HG02678 (cell line): ENCODE results near the gene PYGO2.

Source experiments
- ATAC-seq: cut with Tn5 transposase; IDR thresholded peaks from one replicate; pipeline ENCODE4 v1.9.1; 2021; ENCODE audit warnings: mild to moderate bottlenecking, moderate library complexity; ENCODE audit not compliant: unreplicated experiment

PYGO2 gene

DNA sequence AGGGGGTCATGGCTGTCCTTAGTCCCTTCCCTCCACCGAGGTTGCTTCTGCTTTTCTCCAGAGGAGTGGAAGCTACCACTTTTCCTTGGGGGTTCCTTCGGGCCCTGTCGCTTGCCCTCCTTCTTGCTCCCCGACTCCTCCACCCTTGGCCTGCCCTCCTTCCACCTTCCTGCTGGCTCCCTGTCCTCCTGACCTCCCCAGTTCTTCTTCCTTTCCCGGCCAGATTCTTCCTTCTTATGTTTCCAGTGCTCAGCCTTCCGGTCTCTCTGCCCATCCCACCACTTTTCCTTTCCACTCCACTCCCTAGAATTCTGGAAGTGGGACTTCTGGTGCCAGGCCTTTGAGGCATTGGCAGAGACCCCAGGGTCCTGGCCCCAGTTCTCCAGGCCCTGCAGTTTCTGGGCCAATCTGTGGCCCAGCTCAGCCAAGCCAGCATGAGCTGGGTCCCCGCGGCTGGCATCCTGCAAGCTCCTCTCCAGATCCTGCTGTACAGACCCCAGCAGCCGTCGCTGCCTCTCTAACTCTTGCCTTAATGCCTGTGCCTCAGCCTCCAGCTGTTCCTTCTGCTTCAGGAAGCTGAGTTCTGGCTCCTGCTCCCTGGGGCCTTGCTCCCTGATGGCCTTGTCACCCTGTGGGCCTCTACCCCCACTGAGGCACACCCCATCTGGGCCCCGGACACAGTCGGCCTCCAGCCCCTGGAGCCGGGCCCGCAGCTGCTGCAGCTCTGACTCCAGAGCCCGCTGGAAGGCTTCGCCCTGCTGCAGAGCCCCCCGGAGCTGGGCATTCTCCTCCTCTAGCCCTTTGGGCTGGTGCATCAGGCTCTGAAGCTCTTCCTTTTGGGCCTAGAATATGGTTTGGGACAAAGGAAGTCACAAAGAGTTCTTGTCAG is 15.4 kb downstream of the PYGO2 start:
- ATAC-seq = no peak

DNA sequence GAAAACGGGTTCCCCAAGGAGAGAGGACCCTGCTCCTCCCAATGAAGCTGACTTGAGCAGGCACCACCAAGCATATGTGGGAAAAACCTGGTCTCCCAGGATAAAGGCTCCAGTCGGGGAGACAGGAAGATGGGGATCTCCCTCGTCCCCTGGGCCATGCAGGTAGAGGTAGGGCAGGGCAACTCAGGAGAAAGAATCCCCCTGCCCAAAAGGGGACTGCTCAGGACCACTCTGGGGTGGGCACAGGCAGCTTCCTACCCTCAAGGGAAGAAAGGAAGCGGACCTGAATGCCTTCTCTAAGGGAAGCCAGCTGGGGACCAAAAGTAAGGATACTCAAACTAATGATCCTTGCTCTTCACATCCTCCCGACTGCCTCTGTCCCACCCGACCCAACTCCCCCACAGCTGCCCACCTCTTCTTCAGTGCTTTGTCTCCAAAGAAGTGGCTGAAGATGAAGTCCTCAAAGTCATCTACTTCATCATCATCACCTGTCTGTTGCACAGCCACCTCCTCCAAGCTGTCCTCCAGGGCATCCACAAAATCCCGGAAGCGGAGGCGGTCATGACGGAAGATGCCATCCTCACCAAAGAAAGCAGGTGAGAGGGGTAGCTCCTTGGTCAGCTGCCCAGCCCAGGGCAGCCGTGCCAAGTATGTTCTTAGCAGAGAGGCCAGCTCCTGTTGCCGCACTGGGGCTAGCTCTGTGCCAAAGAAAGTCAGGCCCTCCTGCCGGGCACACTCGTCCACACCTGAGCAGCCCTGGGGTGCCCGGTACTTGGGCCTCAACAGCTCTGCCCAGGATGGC is 16.2 kb downstream of the PYGO2 start:
- ATAC-seq = no peak

DNA sequence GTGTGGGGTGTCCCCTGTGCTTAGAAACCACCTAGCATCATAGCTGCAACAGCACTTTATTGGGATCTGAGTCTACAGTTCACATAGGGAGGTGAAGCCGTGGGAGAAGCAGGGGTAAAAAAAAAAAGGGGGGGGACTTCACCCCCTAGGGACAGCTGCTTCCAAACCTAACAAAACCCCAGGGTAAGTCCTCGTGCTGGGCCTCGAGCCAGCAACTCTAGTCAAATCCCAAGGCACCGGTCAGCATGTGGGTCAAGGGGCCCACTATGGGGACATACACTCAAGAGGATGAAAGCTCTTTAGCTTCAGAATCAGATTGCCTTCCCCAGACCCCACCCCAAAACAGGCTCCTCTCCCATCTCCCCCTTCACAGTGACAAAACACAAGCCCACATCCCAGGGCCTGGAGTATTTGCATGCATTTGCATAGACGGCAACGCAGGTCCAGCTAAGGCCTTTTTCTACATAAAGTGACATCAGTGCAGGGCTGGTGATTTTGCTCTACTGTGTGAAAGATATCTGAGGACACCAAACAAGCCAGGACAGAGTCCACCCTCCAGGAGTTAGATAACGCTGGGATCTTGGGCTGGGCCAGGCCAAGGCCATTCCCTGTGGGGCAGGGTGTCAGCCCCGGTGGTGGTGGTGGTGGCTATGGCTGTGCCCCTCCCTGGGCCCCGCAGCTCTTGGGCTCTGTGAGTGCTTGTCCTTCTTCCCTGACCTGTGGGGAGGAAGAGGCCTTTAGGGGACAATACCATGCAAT is 17.0 kb downstream of the PYGO2 start:
- ATAC-seq = no peak

DNA sequence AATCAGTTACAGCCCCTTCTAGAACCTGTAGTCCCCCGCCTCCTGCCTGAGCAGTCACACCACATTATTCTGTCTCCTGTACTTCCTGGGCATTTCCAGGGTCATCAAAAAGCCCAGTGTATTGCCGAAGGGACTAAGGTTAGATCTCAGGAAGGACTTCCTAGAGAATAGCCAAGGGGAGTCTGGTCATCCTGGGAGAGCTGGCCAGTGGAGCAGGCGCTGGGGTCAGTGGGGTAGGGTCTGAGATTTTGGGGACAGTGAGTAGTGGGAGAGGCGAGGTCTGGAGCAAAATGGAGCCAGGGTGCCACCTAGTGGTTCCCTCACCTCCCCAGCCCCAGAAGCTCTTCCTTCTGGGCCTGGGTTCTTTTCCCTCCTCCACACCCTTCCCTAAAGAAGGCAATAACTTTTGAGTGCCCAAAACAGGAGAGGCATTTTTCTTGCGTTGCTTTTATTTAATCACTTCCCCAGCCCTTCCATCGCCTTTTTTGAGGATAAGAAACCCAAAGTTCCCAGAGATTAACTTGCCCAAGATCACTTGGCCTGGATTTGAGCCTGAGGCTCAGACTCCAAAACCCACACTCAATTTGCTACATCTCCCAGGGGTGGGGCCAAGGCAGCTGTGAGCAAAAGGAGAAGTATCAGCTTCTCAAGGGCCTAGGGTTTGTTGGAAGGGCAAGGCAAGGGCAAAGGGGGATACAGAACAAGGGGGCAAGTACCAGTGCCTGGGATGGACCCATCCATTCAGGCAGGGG is 17.8 kb downstream of the PYGO2 start:
- ATAC-seq = no peak

DNA sequence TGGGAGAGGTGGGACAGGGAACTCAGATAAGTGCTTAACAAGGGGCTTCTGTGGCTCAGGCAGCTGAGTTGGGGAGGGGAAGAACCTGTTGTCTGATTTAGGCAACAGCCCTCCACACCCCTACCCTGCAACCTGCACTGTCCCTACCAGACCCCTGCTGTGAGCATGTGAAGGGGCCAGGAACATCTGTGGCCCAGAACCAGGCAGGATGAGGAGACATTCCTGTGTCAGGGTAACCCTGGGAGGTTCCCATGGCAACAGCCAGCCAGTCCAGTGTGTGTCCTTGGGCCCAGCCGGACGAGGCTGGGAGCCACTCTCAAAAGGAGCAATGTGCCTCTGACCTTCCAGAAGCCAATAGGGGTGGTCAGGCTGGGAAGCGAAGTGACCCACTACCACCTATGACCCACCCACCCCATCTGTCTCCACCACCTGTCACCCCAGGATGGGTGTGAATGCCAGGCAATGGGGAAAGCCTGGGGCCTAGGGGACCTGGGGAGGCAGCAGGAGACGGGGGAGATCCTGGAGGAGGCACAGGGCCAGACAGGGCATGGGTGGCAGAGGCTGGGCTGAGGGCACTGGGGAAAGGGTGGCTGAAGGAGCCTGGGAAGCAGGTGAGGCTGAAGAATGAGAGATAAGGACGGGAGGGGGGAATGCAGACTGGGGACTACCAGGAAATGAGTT is 20.1 kb downstream of the PYGO2 start:
- ATAC-seq = no peak

DNA sequence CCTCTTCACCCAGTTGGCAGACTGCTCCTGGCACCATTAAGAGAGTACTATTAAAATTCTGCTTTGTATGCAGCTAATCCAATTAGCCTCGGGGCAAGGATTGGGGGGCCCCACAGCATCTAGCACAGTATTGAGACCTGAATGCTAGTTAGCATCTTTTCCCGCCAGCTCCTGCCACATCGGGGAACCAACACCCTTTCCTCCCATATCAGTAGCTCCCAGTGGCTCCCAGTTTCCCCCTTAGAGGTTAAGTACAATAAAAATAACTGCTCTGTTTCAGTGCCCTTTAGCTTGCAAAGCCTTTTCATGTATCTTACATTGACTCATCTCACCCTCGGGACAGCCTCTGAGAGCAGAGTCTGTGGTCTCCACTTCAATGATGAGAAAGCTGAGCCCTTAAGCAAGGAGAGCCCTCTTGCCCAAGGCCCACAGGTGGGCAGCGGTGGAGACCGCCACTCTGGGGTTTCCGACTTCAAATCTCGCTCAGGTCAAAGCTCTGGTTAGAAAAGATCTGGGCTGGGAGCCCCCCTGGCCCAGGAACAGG is 20.9 kb downstream of the PYGO2 start:
- ATAC-seq = no peak

DNA sequence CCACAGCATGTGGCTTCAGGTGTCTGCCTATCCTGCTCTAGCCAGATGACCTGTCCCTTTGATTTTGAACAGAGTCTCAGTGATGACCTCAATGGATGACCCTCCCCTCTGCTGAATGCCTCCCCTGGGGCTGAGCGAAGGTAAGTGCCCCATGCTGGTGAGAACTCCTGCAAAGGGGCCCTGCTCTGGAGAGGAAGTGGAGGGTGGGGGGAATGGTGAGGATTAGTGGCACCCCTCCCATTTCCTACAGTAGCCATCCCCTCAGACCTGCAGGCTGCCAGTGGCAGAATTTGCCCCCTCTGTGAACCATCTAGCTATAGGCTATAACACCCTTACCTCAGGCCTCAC is 21.4 kb downstream of the PYGO2 start:
- no peak for ATAC-seq

DNA sequence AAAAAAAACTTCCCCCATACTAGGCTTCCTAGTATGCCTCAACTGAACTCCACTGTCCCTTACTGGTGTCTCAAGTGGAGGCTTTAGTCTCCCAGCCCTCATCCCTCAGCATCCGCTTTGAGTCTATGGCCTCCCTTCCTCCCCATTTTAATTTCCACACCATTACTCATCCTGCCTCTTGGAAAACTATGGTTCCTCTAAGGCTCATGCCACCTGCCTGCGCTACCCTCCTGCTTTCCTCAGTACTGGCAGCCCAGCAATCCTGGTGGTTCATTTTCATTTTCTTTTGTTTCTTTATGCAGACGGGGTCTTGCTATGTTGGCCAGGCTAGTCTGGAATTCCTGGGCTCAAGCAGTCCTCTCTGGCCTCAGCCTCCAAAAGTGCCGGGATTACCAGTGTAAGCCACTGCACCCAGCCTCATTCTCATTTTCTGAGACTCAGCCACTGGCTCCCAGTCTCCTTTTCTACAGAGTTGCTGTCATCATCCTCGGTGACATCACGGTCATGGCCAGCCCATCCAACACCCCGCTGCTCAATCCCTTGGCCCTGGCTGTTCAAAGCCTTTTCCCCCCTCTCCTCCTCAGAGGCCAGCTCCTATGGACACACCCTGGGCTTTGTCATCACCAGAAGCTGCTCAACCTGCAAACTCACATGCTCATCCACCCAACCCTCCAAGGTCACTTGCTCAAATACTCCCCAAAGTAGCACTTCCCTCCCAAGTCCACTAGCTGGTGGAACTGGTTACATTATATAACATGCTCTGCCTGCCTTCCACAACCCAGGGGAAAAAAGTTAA is 22.8 kb downstream of the PYGO2 start:
- no peak for ATAC-seq

DNA sequence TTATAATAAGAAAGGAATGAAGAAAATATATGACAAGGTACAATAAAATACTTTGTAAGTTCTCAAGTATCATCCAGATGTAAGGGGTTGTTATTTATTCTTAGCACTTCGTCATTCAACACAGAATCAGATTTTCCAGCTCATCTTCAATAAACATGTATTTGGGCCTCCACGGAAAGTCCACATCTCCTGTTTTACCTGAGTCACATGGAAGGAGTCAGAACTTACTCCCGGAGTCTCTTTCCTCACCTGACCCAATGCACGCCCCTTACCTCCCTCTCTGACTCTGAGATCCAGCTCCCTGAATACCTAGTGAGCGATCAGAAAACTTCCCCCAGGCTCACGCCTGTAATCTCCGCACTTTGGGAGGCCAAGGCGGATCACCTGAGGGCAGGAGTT is 23.6 kb downstream of the PYGO2 start:
- ATAC-seq = no peak

DNA sequence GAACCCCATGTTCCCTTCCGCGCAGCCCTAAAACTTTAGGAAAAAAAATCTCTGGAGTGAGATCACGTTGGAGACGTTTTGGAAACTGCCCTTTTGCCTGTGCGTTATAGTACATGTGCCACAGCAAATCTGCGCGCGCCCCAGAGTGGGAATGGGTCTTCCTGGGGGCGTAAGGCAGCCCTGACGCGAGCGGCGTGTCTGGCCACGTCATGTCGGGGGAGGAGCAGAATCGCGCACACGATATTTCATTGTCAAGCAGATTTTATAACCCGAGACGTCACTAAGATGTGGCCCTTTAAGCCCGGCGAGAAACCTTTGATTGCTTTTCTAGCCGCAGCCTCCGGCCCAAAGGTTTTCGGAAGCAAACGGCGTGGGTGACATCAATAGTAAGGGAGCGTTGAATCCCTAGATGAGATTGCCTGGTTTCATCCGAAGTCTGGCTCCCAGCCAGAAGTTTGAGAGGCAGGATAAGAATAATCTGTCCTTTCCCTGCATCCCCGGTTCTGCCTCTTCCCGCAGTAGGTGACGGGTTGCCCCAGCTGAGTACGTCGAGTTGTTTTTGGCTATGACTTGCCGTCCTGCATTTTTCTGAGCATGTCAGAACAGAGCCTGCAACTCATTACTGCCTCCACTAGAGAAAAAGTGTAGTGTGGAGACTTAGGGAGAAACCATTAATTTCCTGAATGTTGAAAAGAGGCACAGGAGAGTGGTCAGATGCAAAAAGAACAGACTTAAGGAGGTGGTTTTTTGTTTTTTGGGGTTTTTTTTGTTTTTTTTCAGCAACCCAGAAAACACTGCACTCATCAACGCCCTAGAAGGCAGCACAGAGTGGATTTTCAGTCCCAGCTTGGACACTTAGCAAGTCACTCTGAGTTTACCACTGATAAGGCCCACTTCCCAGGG is 24.2 kb downstream of the PYGO2 start:
- ATAC-seq = peak; percentile 56

DNA sequence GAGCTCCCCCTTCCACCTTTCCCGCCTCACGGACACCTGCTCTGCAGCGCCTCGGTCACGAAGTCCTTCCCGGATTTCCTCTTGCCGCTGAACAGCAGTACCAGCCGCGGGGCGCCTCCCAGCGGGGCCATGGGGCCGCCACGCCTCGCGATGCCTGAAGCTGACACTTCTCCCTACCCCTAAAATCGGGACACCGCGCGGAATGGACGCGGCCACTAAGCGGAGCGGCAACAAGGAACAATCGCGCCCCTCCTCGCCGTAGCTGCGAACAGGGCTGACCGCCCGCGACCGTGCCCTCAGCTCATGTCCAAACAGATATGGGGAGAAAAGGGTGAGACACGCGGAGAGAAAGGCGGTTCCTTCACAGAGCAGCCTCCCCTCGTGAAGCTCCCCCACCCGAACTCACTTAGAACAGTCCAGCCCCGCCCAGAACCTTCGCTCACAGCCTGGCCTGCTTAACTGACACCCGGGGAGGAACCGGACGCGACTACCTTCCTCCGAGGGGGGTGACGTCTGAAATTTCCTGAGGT is 25.0 kb downstream of the PYGO2 start, which contains the start of gene PMVK:
TSS of gene PMVK (minus strand) at position 165 of the 530 bp plus-strand sequence. CDS start at position 131, 34 bp downstream.
- peak; percentile 79 for ATAC-seq

DNA sequence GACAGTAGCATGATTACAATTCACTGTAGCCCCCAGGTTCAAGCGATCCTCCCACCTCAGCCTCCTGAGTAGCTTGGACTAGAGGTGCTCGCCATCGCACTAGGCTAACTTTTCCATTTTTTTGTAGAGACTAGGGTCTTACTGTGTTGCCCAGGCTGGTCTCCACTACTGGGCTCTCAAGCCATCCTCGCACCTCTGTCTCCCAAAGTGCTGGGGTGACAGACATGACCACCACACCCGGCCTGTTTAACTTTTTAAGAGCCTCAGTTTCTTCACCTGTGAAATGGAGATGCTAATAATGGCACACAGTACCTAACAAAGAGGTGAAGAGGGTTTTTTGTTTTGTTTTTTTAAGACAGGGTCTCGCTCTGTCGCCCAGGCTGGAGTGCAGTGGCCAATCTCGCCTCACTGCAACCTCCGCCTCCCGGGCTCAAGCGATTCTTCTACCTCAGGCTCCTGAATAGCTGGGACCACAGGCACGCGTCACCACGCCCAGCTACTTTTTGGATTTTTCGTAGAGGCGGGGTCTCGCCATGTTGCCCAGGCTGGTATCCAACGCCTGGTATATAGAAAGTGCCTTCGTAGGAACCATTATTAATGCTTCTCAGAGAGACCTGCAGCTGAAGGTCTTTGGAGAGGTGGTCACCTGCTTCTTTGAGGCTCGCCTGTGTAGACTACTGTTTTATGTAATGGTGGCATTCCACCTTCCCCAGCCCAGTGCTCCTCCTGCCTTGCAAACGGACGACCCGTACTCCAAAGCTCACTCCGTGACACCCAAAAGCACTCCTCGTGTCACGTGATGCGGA is 25.6 kb downstream of the PYGO2 start:
- no peak for ATAC-seq

DNA sequence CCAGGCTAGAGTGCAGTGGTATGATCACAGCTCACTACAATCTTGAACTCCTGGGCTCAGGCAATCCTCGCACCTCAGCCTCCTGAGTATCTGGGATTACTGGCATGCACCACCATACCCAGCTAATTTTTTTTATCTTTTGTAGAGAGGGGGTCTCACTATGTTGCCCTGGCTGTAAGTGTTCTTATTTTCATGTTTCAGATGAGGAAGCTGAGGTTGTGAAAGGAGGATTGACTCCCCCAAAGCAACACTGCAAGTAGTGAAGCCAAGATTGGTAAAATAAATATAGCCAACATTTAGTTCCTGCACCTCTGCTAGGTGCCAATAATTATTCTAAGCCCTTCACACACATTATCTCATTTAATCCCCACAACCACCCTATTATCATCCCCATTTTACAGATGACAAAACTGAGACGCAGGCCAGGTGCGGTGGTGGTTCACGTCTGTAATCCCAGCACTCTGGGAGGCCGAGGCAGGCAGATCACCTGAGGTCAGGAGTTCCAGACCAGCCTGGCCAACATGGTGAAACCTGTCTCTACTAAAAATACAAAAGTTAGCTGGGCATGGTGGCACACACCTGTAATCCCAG is 27.1 kb downstream of the PYGO2 start:
- ATAC-seq = no peak

DNA sequence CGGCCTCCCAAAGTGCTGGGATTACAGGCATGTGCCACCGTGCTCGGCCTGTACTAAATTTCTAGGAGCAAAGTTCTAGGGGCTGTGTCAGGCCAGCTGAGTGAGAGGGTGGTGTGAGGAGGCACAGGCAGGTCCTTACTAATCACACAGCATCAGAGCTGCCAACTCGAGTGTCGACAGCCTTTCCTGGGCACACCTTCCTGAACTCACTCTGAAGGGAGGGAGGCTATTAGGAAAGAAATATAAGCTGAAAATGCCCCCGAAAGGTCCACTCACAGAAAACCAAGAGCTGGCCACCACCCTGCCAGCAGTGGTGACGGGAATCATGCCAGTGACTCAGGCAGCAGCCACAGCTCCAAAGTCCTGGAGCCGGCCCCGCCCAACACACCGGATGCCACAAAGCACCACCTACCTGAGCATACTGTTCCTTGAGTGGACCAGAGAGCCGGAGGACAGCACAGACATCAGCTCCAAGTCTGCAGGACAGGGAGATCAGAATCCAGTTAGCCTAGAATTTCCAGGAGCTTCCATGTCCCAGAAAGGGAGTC is 29.6 kb downstream of the PYGO2 start:
- ATAC-seq = no peak

DNA sequence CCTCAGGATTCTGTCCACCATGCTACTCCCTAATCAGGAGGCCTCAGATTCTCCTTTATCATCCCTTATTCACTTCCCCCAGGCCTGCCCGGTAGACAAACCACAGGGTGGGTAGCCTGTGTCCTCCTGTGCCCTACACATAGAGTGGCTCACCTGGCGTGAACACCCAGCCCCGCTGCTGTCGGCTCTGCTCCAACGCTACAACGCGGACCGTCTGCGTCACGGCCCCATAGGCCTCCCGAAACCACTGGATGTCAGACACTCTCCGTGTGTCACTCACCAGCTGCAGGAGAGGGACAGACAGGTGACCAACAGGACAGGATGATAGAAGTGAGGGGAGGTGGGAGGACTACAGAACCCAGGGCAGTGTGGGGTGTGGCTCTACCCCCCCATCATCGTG is 35.4 kb downstream of the PYGO2 start:
- no peak for ATAC-seq
